A549 (cell line): ENCODE results near the gene ENOX2. TPM values are rescaled to one million over a fixed set of nuclear protein-coding genes. Genes with fewer than 3 reads are reported as not detected.

ENCODE experiments used
- ATAC-seq, 2 experiments: fragments of 200-7000 bp in 1 of 2; fragments of >200 bp in 1 of 2; cut with Nextera tagmentation in 1 of 2; cut with Tn5 transposase in 1 of 2; 3 replicates each; pipeline versions ENCODE4 v1.8.0 to v1.9.1; 2018 to 2020; ENCODE audit warnings: mild to moderate bottlenecking in 1 of 2, moderate library complexity in 1 of 2
- CTCF ChIA-PET: fragments of 300-600 bp; sonication (Branson Sonifier 250); formaldehyde crosslinking; extraction: SDS; loops from one replicate; lab custom pipeline; 2021; ENCODE audit warnings: antibody characterized with exemption, inconsistent platforms; lab: Yijun Ruan, JAX
- POLR2A ChIA-PET: fragments of 350-600 bp; formaldehyde crosslinking; extraction: SDS; loops from one replicate; lab custom pipeline; 2021; ENCODE audit warnings: antibody characterized with exemption, inconsistent platforms; lab: Yijun Ruan, JAX
- DNase-seq, 2 experiments: peaks; one replicate each; pipeline versions ENCODE4 v3.0.0 to v3.0.0-alpha.2; 2011 to 2016; ENCODE audit warnings: low read depth in 1 of 2, low spot score in 1 of 2
- FAIRE-seq: peaks from 2 replicates; lab custom pipeline; 2011; peaks lifted over from hg19 to GRCh38; lab: Jason Lieb, UNC
- H3K27ac ChIP-seq, 2 experiments: fragments of >200 bp; sonication (Bioruptor Twin); formaldehyde crosslinking; 3 replicates each; pipeline ENCODE4 v1.5.1; 2016 to 2017
- H3K4me1 ChIP-seq: fragments of >200 bp; sonication (Bioruptor Twin); formaldehyde crosslinking; 3 replicates; pipeline ENCODE4 v1.6.1; 2016
- H3K4me2 ChIP-seq: fragments of >200 bp; sonication (Bioruptor Twin); formaldehyde crosslinking; 3 replicates; pipeline ENCODE4 v1.6.1; 2016
- H3K4me3 ChIP-seq: fragments of >200 bp; sonication (Bioruptor Twin); formaldehyde crosslinking; 3 replicates; pipeline ENCODE4 v1.5.1; 2016
- H3K9me3 ChIP-seq: fragments of >200 bp; sonication (Bioruptor Twin); formaldehyde crosslinking; 3 replicates; pipeline ENCODE4 v1.6.1; 2016
- BHLHE40 ChIP-seq: IDR thresholded peaks from 2 replicates; pipeline ENCODE4 v1.6.1; 2012; ENCODE audit warnings: low read depth, low read length, inconsistent platforms
- CBX8 ChIP-seq: fragments of 200-600 bp; sonication (generic); IDR thresholded peaks from 2 replicates; pipeline ENCODE4 v1.6.1; 2016
- JUN ChIP-seq, 2 experiments: fragments of >200 bp; sonication (Bioruptor Twin); formaldehyde crosslinking; IDR thresholded peaks; 2 replicates in 1 of 2; 3 replicates in 1 of 2; pipeline ENCODE4 v1.6.1; 2016 to 2017
- JUNB ChIP-seq: fragments of >200 bp; sonication (Bioruptor Twin); formaldehyde crosslinking; IDR thresholded peaks from 2 replicates; pipeline ENCODE4 v1.6.1; 2016
- KDM5A ChIP-seq: fragments of 200-600 bp; sonication (generic); IDR thresholded peaks from 2 replicates; pipeline ENCODE4 v1.6.1; 2016; ENCODE audit warnings: antibody characterized with exemption, mild to moderate bottlenecking
- NR3C1 ChIP-seq: fragments of >200 bp; sonication (Bioruptor Twin); formaldehyde crosslinking; IDR thresholded peaks from 3 replicates; pipeline ENCODE4 v1.6.1; 2017
- POLR2A ChIP-seq: IDR thresholded peaks from 2 replicates; pipeline ENCODE4 v1.6.1; 2012; ENCODE audit warnings: mild to moderate bottlenecking, low read length
- RCOR1 ChIP-seq: fragments of 150-350 bp; IDR thresholded peaks from 2 replicates; pipeline ENCODE4 v1.6.1; 2014; ENCODE audit warnings: antibody characterized with exemption, low read length, low read depth
- RFX5 ChIP-seq: fragments of 450-650 bp; IDR thresholded peaks from 2 replicates; pipeline ENCODE4 v1.7.1; 2014; ENCODE audit warnings: antibody characterized with exemption, mild to moderate bottlenecking, moderate library complexity
- SREBF2 ChIP-seq: fragments of 450-650 bp; IDR thresholded peaks from 2 replicates; pipeline ENCODE4 v1.6.1; 2014; ENCODE audit warnings: mild to moderate bottlenecking, moderate library complexity
- ZC3H11A ChIP-seq: fragments of 450-650 bp; IDR thresholded peaks from 2 replicates; pipeline ENCODE4 v1.6.1; 2014; ENCODE audit warnings: antibody characterized with exemption, mild to moderate bottlenecking
- WGBS: methylation state at CpG from one replicate; pipeline ENCODE4 v1.1.6; 2017; ENCODE audit errors: missing lambda C conversion rate; 5-methylcytosine and 5-hydroxymethylcytosine counted together
- polyA plus RNA-seq, 4 experiments: library from polyadenylated mRNA; depleted of rRNA in 3 of 4; stranded (reverse); fragments of >200 nt; fragmentation: RNase III in 1 of 4; extraction: RNeasy Plus Mini Kit Qiagen cat#74134 plus additional on column Dnase treatment in 1 of 4; gene quantifications; 2 replicates in 3 of 4; 3 replicates in 1 of 4; pipeline ENCODE4 v1.2.3, GENCODE V29; 2011 to 2017
- TF ChIP-seq, protein P1 (sequence below): IDR thresholded peaks from 2 replicates; pipeline ENCODE4 v1.6.1; 2012
- TF ChIP-seq, protein P2 (sequence below): IDR thresholded peaks from 2 replicates; pipeline ENCODE4 v1.6.1; 2012
- TF ChIP-seq, protein P3 (sequence below): fragments of 250-450 bp; sonication (Bioruptor Pico); IDR thresholded peaks from 2 replicates; pipeline ENCODE4 v1.5.0; 2021; ENCODE audit warnings: mild to moderate bottlenecking, moderate library complexity, borderline replicate concordance
- TF ChIP-seq, protein P4 (sequence below): fragments of >200 bp; sonication (Bioruptor Twin); formaldehyde crosslinking; IDR thresholded peaks from 3 replicates; pipeline ENCODE4 v1.5.1; 2016
- TF ChIP-seq, protein P5 (sequence below): fragments of 200-600 bp; sonication (generic); IDR thresholded peaks from 2 replicates; pipeline ENCODE4 v1.6.1; 2016; ENCODE audit warnings: antibody characterized with exemption, mild to moderate bottlenecking, moderate library complexity

Gene ENOX2
- polyA plus RNA-seq, 2 of the 4 experiments (the other 2 are of a cell fraction) = 10.3 to 35.5 TPM

DNA sequence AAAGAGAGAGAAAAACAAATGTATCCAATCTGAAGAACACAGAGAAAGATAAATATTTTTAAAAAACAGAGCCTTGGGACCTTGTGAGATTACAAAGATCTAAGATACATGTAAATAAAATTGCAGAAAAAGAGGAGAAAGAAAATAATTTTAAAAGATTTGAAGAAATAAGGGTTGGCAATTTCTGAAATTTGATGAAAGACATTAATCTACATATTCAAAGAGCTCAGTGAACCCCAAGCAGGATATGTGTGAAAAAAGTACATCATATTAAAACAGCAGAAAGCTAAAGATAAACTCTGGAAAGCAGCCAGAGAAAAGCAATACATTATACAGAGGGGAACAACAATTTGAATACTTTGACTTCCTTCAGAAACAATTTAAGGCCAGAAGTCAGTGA is 244.7 kb downstream of the ENOX2 start:
- ChIA-PET CTCF (no interaction called here), POLR2A (no interaction called here)
- FAIRE-seq (no peak), DNase-seq (no peak), ATAC-seq (no peak)
- Histone ChIP-seq H3K4me3 (no peak overlapping the region), H3K4me2 (no peak overlapping the region), H3K4me1 (no peaks in the 10 kb centered on the region), H3K27ac (no peak overlapping the region), H3K9me3 (no peaks in the 10 kb centered on the region; the same call in 1 of the 3 replicates)
- TF ChIP-seq, protein P1, sequence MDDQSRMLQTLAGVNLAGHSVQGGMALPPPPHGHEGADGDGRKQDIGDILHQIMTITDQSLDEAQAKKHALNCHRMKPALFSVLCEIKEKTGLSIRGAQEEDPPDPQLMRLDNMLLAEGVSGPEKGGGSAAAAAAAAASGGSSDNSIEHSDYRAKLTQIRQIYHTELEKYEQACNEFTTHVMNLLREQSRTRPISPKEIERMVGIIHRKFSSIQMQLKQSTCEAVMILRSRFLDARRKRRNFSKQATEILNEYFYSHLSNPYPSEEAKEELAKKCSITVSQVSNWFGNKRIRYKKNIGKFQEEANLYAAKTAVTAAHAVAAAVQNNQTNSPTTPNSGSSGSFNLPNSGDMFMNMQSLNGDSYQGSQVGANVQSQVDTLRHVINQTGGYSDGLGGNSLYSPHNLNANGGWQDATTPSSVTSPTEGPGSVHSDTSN = no peak
- TF ChIP-seq, protein P2, sequence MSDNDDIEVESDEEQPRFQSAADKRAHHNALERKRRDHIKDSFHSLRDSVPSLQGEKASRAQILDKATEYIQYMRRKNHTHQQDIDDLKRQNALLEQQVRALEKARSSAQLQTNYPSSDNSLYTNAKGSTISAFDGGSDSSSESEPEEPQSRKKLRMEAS = no peak
- TF ChIP-seq RFX5 (no peak), POLR2A (no peak), KDM5A (no peak), BHLHE40 (no peak), SREBF2 (no peak), JUN (IDR thresholded peaks at IDR 0.05) (no peak), JUNB (no peak), RCOR1 (no peak), CBX8 (no peak), ZC3H11A (no peak)
- TF ChIP-seq, protein P3, sequence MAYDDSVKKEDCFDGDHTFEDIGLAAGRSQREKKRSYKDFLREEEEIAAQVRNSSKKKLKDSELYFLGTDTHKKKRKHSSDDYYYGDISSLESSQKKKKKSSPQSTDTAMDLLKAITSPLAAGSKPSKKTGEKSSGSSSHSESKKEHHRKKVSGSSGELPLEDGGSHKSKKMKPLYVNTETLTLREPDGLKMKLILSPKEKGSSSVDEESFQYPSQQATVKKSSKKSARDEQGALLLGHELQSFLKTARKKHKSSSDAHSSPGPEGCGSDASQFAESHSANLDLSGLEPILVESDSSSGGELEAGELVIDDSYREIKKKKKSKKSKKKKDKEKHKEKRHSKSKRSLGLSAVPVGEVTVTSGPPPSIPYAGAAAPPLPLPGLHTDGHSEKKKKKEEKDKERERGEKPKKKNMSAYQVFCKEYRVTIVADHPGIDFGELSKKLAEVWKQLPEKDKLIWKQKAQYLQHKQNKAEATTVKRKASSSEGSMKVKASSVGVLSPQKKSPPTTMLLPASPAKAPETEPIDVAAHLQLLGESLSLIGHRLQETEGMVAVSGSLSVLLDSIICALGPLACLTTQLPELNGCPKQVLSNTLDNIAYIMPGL (CRISPR knock-in tag) = no peak
- TF ChIP-seq, protein P4, sequence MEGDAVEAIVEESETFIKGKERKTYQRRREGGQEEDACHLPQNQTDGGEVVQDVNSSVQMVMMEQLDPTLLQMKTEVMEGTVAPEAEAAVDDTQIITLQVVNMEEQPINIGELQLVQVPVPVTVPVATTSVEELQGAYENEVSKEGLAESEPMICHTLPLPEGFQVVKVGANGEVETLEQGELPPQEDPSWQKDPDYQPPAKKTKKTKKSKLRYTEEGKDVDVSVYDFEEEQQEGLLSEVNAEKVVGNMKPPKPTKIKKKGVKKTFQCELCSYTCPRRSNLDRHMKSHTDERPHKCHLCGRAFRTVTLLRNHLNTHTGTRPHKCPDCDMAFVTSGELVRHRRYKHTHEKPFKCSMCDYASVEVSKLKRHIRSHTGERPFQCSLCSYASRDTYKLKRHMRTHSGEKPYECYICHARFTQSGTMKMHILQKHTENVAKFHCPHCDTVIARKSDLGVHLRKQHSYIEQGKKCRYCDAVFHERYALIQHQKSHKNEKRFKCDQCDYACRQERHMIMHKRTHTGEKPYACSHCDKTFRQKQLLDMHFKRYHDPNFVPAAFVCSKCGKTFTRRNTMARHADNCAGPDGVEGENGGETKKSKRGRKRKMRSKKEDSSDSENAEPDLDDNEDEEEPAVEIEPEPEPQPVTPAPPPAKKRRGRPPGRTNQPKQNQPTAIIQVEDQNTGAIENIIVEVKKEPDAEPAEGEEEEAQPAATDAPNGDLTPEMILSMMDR = no peak
- TF ChIP-seq, protein P5, sequence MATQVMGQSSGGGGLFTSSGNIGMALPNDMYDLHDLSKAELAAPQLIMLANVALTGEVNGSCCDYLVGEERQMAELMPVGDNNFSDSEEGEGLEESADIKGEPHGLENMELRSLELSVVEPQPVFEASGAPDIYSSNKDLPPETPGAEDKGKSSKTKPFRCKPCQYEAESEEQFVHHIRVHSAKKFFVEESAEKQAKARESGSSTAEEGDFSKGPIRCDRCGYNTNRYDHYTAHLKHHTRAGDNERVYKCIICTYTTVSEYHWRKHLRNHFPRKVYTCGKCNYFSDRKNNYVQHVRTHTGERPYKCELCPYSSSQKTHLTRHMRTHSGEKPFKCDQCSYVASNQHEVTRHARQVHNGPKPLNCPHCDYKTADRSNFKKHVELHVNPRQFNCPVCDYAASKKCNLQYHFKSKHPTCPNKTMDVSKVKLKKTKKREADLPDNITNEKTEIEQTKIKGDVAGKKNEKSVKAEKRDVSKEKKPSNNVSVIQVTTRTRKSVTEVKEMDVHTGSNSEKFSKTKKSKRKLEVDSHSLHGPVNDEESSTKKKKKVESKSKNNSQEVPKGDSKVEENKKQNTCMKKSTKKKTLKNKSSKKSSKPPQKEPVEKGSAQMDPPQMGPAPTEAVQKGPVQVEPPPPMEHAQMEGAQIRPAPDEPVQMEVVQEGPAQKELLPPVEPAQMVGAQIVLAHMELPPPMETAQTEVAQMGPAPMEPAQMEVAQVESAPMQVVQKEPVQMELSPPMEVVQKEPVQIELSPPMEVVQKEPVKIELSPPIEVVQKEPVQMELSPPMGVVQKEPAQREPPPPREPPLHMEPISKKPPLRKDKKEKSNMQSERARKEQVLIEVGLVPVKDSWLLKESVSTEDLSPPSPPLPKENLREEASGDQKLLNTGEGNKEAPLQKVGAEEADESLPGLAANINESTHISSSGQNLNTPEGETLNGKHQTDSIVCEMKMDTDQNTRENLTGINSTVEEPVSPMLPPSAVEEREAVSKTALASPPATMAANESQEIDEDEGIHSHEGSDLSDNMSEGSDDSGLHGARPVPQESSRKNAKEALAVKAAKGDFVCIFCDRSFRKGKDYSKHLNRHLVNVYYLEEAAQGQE = no peak

DNA sequence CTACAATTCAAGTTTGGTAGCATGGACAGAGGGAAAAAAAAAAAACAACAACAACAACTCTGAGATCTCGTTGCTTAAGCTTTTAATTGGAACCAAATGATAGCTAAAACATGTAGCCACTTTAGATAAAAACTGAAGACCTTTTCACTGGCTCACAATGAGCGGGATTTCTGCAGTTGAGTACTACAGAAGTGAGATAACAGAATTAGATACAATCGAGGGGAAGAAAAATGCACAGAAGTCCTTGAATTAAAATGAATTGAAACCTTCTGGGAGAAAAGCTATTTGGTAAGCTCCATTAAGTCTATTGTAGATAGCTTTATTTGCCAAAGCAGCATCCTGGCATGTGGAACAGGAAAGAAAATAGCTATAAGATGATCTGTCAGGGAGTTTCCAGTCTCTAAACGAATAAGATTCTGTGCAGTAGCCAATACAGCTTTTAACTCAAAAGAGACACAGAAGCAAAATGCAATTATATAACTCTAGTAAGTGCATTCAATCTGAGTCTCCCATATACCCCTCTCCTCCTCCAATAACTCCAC is 248.5 kb downstream of the ENOX2 start:
- Histone ChIP-seq H3K9me3 (no peaks in the 10 kb centered on the region; the same call in 1 of the 3 replicates), H3K4me2 (no peak overlapping the region), H3K27ac (no peak overlapping the region)
- DNase-seq = no peak
- ChIA-PET POLR2A (no interaction called here), CTCF (no interaction called here)
- 49% methylated on average over 4 of the region's 4 CpGs for WGBS
- no peak for ATAC-seq
- no peak for TF ChIP-seq NR3C1
- TF ChIP-seq, all 56 proteins: peak for 0
- no peak for FAIRE-seq
- Histone ChIP-seq H3K4me1 (no peaks in the 10 kb centered on the region), H3K4me3 (no peak overlapping the region)
